ENCODE results near the gene UFC1.

The UFC1 gene

DNA sequence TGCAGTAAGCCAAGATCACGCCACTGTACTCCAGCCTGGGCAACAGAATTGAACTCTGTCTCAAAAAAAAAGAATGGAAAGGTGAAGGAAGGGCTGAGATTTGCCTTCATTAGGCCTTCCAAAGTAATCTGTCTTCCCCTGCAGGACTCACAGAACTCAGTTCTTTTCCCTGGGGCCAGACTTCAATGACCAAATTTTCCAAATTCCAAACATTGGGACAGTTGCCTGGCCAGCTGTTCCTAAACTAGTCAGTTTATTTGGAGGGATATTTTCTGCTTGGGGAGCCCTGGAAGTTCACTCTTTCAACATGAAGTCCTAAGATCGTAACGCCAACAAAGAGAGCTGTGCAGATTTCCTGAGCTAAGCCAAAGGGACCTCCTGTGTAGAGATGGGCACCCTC, 15.9 kb upstream of the UFC1 start:
- DNase-seq: no peak

DNA sequence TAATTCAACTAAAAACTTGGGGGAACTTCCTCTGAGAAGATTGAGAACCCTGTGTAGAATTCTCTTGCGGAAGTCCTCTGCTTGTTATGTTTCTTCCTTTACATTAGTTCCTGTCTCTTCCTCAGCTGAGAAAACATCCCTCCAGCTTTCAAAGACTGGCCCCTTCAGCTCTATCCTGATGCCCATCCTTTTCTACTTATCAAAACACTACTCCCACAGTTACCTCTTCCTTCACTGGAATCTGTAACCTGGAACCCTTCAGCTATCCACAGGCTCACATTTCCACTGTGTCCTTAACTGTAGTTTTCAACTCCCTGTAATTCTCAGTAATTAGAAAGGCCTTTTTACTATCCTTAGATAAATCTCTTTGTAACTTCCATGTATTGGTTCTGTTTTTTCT, 15.3 kb upstream of the UFC1 start:
- no peak for DNase-seq

DNA sequence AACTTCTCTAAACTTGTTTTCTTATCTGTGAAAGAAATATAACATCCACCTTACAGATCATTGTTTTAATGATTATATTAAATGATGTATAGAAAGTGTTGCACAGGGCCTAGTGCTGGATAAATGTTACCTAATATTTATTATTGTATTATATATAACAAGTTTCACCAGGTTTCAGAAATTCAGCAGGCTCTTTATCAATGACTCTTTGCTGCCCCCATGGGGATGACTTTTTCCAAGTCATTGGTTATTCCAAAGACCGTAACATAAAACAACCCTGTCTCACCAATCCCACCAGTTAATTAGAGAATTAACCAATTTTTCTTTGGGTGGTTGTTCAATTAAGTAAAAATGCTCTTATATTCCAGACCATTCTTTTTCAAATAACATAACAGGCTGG, 14.0 kb upstream of the UFC1 start:
- peak; percentile 51 for DNase-seq

DNA sequence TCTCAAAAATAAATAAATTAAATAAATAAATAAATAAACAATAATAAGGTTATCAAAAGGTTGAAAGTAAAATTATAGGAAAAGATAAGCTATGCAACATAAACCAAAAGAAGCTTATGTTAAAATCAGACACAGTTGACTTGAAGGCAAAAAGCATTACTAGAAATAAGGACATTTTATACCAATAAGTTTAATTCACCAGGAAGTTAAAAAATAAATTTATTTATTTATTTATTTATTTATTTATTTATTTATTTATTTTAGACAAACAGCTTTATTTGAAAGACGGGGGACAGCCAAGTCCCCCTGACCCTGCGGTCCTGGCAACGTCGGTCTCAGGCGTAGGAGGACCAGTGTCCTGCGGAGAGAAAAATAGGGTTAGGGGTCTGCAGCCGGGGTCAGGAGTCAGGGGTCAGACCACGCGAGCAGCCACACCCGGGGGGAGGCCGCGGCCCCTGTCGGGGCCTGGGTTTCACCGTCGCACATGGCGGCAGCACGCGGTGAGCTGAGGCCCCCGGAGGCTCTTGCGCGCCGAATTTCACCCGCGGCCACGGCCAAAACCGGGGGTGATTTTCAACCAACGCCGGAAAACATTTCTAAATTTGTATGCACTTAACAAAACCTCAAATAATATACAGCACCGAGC, 12.9 kb upstream of the UFC1 start:
- DNase-seq: no peak

DNA sequence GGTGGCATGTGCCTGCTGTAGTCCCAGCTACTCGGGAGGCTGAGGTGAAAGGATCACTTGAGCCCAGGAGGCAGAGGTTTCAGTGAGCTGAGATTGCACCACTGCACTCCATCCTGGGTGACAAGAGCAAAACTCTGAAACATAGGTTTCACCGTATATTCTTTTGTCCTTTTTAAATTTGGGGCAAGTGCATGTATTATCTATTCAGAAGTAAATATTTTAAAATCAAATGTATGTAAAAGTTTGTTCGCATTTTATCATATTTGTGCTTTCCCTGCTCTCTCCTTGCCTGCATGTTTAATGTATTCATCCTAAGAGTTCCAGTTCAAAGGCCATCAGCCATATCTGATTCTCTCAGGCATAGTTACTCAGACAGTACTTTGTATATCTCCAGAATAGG, 7.9 kb upstream of the UFC1 start:
- no peak for DNase-seq

DNA sequence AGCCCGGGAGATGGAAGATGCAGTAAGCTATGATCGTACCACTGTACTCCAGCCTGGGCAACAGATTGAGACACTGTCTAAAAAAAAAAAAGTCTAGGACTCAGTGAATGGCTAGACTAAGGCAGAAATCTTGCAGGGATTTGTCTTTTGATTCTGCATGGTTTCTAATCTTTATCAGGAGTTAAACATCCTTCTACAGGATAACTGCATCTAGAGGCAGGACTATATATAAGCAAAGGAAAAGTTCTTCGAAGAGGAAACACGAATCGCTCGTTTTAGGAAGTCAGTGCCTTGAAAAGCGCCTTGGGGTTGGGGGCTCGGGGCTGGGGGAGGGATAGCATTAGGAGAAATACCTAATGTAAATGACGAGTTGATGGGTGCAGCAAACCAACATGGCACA, 602 bp upstream of the UFC1 start:
- DNase-seq: no peak

DNA sequence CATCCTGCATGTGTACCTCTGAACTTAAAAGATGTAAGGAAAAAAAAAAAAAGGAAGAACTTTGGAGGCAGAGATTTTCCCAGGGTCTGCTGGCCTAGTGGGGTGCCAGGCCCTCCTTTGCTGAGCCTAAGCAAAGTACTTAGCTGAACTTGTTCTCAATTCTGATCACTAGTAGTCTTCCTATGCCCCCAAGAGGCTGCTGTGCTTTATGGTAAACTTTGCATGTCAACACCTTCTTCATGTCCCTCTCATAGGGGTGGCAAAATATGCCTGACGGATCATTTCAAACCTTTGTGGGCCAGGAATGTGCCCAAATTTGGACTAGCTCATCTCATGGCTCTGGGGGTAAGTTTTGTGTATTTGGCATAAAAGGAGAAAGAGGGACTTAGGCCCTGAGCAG, 4.1 kb downstream of the UFC1 start:
- no peak for DNase-seq

DNA sequence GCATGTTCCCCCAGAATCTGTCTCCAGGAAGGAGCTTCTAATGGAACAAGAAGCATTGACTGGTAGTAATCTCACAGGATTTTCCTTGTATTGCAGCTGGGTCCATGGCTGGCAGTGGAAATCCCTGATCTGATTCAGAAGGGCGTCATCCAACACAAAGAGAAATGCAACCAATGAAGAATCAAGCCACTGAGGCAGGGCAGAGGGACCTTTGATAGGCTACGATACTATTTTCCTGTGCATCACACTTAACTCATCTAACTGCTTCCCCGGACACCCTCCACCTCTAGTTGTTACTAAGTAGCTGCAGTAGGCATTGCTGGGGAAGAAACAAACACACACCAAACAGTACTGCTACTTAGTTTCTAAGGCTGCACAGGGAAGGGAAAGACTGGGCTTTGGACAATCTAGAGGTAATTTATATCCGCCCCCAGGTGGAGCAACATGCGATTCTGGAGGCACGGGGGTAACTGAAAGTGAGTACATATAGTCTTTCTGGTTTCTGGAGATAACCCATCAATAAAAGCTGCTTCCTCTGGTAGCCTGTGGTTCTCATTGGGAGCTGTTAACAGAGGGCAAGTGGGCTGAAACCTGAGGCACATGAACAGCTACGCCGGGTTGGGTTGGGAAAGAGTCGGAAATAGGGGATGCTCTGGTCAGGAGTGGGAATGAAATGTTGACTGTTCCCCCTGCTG, 4.7 kb downstream of the UFC1 start:
- no peak for DNase-seq

DNA sequence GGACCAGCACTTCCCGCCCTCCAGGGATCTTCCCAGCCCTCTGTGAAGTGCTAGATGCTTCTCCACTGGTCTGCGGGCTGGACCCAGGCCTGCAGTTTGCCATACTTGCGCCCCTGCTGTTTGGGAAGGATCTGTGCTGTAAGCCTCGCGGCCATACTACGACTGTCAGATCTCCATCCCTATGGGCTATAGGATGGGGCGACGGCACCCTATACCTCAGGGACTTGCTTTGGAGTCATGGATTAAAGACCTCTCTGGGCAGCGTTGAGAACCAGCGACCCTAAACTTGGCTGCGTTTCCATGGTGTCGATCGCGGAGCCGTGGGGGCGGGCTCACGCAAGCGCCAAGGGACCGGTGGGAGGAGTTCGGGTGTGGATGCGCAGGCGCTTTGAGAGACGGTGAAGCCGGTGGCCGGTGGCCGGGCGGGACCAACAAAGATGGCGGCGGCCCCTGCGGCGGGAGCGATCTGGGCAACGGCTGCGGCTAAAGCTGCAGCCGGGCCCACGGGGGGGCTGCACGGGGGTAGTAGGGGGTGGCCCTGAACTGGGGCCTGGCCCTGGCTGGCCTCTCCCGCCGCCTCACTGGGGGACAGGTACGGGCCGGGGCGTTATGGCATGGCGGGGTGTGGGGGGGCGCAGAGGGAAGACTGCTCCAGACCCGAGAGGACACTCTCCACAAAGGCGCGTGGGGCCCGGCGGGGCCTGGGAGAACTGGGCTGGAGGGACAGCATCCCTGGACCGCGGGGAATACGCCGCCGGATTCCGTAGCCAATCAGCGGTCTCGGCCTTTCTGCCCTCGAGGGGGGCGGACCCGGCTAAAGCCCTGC, 5.5 kb downstream of the UFC1 start, which contains the start of gene USP21:
Gene USP21 (plus strand): TSS at position 414 of the 826 bp plus-strand sequence. CDS start 1,141 bp downstream, outside the sequence.
- peak; percentile 95 for DNase-seq

DNA sequence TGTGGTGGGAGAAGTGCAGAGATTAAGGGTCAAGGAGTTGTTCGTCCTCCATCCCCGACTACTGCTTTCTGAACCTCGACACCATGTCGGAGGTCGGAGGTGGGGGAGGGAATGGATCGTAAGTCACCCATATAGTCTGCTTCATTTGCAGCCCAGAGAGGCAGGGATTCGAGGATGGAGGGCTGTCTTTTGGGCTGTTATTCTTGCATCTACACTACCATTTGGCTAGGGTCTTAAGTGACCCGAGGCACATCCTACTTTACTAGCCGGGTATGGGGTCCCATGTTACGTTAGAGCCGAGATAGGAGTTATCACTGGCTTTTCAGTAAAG, 6.1 kb downstream of the UFC1 start:
- DNase-seq: no peak

DNA sequence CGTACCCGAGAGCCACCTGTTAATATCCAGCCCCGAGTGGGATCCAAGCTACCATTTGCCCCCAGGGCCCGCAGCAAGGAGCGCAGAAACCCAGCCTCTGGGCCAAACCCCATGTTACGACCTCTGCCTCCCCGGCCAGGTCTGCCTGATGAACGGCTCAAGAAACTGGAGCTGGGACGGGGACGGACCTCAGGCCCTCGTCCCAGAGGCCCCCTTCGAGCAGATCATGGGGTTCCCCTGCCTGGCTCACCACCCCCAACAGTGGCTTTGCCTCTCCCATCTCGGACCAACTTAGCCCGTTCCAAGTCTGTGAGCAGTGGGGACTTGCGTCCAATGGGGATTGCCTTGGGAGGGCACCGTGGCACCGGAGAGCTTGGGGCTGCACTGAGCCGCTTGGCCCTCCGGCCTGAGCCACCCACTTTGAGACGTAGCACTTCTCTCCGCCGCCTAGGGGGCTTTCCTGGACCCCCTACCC, 6.9 kb downstream of the UFC1 start:
- no peak for DNase-seq

DNA sequence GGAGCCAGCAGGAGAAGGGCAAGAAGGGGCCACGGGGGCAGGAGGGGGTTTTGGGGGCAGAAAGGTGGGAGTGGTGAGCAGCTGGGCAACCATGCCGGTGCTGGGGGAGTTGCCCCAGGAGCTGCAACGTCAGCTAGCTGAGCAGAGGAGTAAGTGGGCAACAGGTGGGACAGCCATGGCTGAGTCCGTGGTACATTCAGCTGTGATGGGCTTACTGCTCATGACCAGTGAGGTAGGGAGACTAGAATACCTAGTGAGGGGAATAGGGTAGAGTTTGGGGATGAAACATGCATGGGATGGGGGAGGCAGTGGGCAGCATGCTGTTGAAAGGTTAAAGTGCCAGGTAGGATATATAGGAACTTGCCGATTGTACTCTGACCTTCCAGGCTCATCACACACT, 7.9 kb downstream of the UFC1 start:
- DNase-seq: no peak

DNA sequence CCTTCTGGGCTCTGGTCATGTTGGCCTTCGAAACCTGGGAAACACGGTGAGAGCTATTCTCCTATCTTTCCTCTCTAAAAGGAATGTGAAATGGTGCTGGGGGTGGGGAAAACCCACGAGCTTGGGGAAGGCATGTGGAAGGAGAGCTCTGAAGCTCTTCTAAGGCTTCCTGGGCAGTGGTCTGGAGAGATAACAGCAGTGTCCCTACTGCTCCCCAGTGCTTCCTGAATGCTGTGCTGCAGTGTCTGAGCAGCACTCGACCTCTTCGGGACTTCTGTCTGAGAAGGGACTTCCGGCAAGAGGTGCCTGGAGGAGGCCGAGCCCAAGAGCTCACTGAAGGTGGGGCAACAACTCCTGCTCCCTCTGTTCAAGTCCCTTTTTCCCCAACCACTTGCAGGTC, 8.3 kb downstream of the UFC1 start:
- no peak for DNase-seq

DNA sequence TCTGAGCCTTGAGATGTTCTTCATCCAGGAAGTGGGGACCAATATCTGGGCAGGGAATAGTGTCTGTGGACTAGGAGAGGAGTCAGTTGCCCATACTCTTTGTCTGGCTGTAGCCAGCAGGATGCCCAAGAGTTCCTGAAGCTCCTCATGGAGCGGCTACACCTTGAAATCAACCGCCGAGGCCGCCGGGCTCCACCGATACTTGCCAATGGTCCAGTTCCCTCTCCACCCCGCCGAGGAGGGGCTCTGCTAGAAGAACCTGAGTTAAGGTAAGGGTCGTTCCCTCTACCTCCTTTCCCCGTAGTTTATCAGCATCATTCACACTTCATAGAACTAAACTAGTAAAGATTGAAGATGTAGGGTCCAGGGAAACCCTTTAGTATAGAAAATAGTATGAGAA, 9.0 kb downstream of the UFC1 start:
- no peak for DNase-seq

DNA sequence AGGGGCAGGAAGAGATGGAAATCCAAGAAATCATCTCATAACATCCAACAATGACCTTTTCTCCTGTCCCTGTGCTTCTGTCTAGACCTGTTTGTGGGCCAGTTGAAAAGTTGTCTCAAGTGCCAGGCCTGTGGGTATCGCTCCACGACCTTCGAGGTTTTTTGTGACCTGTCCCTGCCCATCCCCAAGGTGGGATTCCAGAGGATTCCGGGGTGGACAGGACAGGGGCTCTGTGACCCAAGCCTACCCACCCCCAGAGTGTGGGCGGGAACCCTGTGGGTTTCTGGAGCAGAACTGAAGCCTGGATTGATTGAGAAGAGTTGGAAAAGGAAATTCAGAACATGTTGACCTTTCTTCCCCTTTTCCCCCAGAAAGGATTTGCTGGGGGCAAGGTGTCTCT, 10.0 kb downstream of the UFC1 start:
- no peak for DNase-seq

DNA sequence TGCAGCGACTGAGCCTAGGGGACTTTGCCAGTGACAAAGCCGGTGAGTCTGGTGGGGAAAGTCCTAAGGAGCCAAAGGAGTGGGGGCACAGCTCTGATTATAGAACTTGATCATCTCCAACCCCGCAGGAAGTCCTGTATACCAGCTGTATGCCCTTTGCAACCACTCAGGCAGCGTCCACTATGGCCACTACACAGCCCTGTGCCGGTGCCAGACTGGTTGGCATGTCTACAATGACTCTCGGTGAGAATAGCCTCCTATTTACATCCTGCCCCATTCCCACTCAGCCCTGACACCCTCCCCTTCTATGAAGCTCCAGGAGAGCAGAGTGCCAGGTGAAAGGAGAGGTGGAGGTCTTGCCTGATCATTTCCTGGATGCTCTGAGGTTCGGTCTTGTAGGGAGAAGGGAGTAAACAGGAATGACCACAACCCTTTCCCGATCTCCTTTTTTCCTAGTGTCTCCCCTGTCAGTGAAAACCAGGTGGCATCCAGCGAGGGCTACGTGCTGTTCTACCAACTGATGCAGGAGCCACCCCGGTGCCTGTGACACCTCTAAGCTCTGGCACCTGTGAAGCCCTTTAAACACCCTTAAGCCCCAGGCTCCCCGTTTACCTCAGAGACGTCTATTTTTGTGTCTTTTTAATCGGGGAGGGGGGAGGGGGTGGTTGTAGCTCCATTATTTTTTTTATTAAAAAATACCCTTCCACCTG, 11.3 kb downstream of the UFC1 start:
- DNase-seq: no peak

DNA sequence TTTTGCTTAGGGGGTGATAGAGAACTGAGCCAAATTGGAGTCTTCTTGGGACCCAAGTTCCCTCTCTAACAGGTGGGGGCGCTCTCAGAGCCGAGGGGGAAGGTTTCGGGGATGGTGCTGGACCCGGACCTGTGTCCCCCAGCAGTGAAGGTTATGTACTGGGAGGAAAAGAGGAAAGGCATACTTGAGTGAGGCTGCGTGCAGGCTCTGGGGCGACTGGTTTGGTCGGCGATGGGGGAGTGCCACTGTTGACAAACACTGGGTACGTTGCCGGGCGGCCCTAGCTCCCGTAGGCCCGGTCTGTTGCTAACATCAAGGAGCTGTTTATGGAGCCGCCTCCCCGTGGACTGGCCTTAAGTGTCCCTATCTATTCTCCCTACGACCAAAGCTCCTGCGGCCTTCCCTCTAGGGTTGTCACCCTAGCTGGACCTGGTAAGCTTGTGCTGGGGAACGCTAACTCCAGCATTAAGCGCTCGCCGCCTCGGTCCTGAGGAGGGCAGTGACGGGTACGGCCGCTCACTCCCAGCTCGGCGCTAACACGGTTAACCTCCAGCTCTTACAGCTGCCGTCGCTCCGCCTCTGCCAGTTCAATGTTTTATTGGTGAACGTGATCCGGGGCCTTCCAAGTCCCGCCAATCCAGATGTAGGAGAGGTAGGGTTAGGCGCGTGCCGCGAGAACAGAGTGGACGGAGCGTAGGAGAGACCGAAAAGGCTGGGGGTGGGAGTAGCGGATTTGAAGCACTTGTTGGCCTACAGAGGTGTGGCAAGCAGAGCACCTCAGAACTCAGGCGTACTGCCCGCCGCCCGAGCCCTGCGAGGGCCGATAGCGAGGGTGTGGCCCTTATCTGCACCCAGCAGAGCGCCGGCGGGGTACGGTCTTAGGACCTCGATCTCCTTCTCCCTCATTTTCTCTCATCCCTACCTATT, 12.2 kb downstream of the UFC1 start, which contains the start of gene PPOX:
Gene PPOX (plus strand): TSS at position 685 of the 927 bp plus-strand sequence. CDS start 422 bp downstream, outside the sequence.
- peak; percentile 93 for DNase-seq

DNA sequence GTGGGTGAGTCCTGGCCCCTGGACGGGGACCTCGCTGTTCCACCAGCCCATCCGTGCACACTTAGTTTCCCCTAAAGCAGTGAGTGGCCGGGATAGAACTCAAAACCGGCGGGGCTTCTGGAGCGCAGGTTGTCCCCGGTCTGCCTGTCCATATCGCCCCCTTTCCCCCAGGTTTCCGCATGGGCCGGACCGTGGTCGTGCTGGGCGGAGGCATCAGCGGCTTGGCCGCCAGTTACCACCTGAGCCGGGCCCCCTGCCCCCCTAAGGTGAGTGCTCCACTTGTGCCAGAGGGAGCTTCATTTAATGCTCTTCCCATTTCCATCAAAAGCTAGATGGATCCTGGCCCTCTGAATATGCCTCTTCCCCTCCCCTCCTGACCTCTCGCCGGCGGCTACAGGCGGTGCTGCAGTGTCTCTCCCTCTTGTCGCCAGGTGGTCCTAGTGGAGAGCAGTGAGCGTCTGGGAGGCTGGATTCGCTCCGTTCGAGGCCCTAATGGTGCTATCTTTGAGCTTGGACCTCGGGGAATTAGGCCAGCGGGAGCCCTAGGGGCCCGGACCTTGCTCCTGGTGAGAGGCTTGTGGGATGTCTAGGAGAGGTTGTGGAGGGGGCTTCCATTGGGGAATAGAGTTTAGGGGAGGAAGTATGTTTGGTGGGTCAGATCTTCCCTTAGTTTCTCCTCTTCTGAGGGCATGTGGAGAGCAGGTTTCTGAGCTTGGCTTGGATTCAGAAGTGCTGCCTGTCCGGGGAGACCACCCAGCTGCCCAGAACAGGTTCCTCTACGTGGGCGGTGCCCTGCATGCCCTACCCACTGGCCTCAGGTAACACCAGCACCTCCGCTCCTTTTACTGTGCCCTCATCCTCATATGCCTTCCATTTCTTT, 13.1 kb downstream of the UFC1 start:
- no peak for DNase-seq

DNA sequence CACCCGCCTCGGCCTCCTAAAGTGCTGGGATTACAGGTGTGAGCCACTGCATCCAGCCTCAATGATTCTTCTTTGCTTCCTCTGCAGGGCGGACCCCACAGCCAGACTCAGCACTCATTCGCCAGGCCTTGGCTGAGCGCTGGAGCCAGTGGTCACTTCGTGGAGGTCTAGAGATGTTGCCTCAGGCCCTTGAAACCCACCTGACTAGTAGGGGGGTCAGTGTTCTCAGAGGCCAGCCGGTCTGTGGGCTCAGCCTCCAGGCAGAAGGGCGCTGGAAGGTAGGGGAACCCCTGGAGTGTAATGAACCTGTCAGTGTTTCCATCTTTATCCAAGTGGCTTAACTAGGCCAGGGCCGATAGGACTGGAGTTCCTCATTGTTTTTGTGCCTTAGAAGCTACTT, 15.1 kb downstream of the UFC1 start:
- no peak for DNase-seq

DNA sequence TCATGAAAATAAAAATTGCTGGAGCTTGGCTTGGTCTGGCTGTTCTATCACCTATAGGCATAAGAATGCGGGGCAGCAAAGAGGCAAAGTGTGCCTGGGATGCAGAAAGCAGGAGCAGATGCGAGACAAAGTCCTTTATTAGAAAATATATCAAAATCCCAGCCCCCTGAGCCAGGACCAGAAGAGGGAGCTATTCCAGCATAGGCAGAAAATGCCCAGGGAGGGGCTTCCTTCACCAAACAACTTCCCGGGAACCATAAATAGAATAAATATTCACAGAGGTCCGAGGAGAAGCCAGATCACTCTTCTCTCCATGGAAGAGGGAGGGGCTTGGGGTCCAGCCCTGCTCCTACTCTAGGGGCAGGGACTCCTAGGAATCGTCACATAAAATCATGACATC, 17.4 kb downstream of the UFC1 start:
- no peak for DNase-seq

DNA sequence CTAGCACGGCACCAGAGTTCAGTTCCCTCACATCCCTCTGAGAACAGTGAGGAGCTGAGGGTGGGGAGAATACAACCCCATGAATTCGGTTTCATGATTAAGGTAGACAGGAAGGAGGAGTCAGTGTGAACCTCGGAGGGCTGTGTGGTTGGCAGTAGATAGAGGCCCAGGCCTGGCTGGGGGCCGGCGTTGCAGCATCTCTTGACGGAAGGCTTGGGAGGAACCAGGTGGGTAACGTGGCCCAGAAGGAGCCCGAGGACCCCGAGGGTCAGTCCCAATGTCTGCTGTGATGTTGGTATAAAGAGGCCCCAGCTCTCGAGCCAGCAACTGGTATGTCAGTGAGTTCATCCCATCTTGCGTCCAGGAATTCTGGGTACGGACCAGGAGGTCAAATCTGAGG, 17.9 kb downstream of the UFC1 start:
- no peak for DNase-seq
